ENCODE measurements around the gene NUAK1.

The NUAK1 gene

GRCh38 chr12:106138357-106138632 is 459 bp downstream of the NUAK1 start (continued):
- TF ChIP-seq CREB5 (CRISPR knock-in tag; IDR thresholded peaks at IDR 0.05; ENCODE audit: low read depth): no peak

- TF ChIP-seq CSRNP3 (CRISPR knock-in tag; IDR thresholded peaks at IDR 0.05) (no peak), ZC3H10 (CRISPR knock-in tag; IDR thresholded peaks at IDR 0.05) (no peak), ZFP3 (CRISPR knock-in tag; IDR thresholded peaks at IDR 0.05) (no peak), ZNF70 (CRISPR knock-in tag; IDR thresholded peaks at IDR 0.05) (no peak), ZNF565 (CRISPR knock-in tag; conservative IDR thresholded peaks at IDR 0.05; ENCODE audit: low read depth) (no peak), BACH2 (CRISPR knock-in tag; IDR thresholded peaks at IDR 0.05; ENCODE audit: borderline replicate concordance) (no peak), ZNF8 (CRISPR knock-in tag; IDR thresholded peaks at IDR 0.05) (no peak), TOX (CRISPR knock-in tag; IDR thresholded peaks at IDR 0.05; ENCODE audit: borderline replicate concordance) (no peak), PATZ1 (CRISPR knock-in tag; IDR thresholded peaks at IDR 0.05; ENCODE audit: borderline replicate concordance) (no peak), ARNTL (CRISPR knock-in tag; IDR thresholded peaks at IDR 0.05; ENCODE audit: borderline replicate concordance, low read depth) (no peak), CSDC2 (CRISPR knock-in tag; IDR thresholded peaks at IDR 0.05) (no peak), SNAI2 (CRISPR knock-in tag; IDR thresholded peaks at IDR 0.05) (no peak), OSR1 (CRISPR knock-in tag; IDR thresholded peaks at IDR 0.05) (no peak), RARB (CRISPR knock-in tag; IDR thresholded peaks at IDR 0.05) (no peak)
- peak; percentile 16 for ATAC-seq
Measured at GRCh38 chr12:106137530-106138356, 1.0 kb downstream of the NUAK1 start.

GRCh38 chr12:106136263-106136662 is 2.5 kb downstream of the NUAK1 start:
- TF ChIP-seq ZFP30 (CRISPR knock-in tag; IDR thresholded peaks at IDR 0.05) (no peak), ZNF70 (CRISPR knock-in tag; IDR thresholded peaks at IDR 0.05) (no peak)
- ATAC-seq: peak; percentile 50

- no peak for ATAC-seq
- TF ChIP-seq ZNF70 (CRISPR knock-in tag; IDR thresholded peaks at IDR 0.05): no peak
- TF ChIP-seq CSRNP3 (CRISPR knock-in tag; IDR thresholded peaks at IDR 0.05): no peak
- no peak for TF ChIP-seq PPARA (CRISPR knock-in tag; IDR thresholded peaks at IDR 0.05; ENCODE audit: borderline replicate concordance)
- no peak for TF ChIP-seq ZC3H10 (CRISPR knock-in tag; IDR thresholded peaks at IDR 0.05)
- TF ChIP-seq OSR1 (CRISPR knock-in tag; IDR thresholded peaks at IDR 0.05): no peak
- TF ChIP-seq TCF4 (CRISPR knock-in tag; IDR thresholded peaks at IDR 0.05; ENCODE audit: borderline replicate concordance): no peak
- TF ChIP-seq ESRRG (CRISPR knock-in tag; IDR thresholded peaks at IDR 0.05): no peak
- no peak for TF ChIP-seq ZFP30 (CRISPR knock-in tag; IDR thresholded peaks at IDR 0.05)
- TF ChIP-seq POU6F1 (CRISPR knock-in tag; IDR thresholded peaks at IDR 0.05; ENCODE audit: borderline replicate concordance, low read depth): no peak
- TF ChIP-seq CREB5 (CRISPR knock-in tag; IDR thresholded peaks at IDR 0.05; ENCODE audit: low read depth): no peak
- TF ChIP-seq CSDC2 (CRISPR knock-in tag; IDR thresholded peaks at IDR 0.05): no peak
- TF ChIP-seq TSHZ2 (CRISPR knock-in tag; IDR thresholded peaks at IDR 0.05): no peak
- no peak for TF ChIP-seq BACH2 (CRISPR knock-in tag; IDR thresholded peaks at IDR 0.05; ENCODE audit: borderline replicate concordance)
- no peak for TF ChIP-seq ISL1 (CRISPR knock-in tag; IDR thresholded peaks at IDR 0.05)
- no peak for TF ChIP-seq ARNTL (CRISPR knock-in tag; IDR thresholded peaks at IDR 0.05; ENCODE audit: borderline replicate concordance, low read depth)
- no peak for TF ChIP-seq ZNF565 (CRISPR knock-in tag; conservative IDR thresholded peaks at IDR 0.05; ENCODE audit: low read depth)
Measured at GRCh38 chr12:106135781-106136180, 3.0 kb downstream of the NUAK1 start.

All from SK-N-SH treated with all-trans-retinoic acid at 6 μM for 48 hours (cell line).